Mesodermal cell (in vitro differentiated cells): ENCODE measurements around the gene DNAH11.

Experiments used
- H3K27ac ChIP-seq: 2 replicates; pipeline ENCODE4 v1.7.0; 2013; ENCODE audit warnings: mild to moderate bottlenecking, low read depth, low read length, moderate library complexity; ENCODE audit not compliant: severe bottlenecking
- H3K36me3 ChIP-seq: 2 replicates; pipeline ENCODE4 v1.7.1; 2013; ENCODE audit warnings: mild to moderate bottlenecking, low read length, moderate library complexity; ENCODE audit not compliant: control insufficient read depth, insufficient read depth
- H3K4me1 ChIP-seq: one replicate; pipeline ENCODE4 v1.7.1; 2013; ENCODE audit warnings: mild to moderate bottlenecking, low read length; ENCODE audit not compliant: insufficient read depth, control insufficient read depth, poor library complexity, severe bottlenecking
- H3K4me3 ChIP-seq: 2 replicates; pipeline ENCODE4 v1.7.0; 2013; ENCODE audit warnings: low read length, control low read depth, mild to moderate bottlenecking; ENCODE audit not compliant: insufficient read depth, poor library complexity, severe bottlenecking; ENCODE audit errors: extremely low read depth
- H3K9me3 ChIP-seq: 2 replicates; pipeline ENCODE4 v1.7.1; 2013; ENCODE audit warnings: mild to moderate bottlenecking, low read length, moderate library complexity; ENCODE audit not compliant: control insufficient read depth
- WGBS, 2 experiments: methylation state at CpG; one replicate each; pipeline ENCODE4 v1.1.5; 2013; ENCODE audit warnings: missing lambda C conversion rate in 2 of 2; ENCODE audit not compliant: insufficient coverage in 2 of 2; 5-methylcytosine and 5-hydroxymethylcytosine counted together

The DNAH11 gene

DNA sequence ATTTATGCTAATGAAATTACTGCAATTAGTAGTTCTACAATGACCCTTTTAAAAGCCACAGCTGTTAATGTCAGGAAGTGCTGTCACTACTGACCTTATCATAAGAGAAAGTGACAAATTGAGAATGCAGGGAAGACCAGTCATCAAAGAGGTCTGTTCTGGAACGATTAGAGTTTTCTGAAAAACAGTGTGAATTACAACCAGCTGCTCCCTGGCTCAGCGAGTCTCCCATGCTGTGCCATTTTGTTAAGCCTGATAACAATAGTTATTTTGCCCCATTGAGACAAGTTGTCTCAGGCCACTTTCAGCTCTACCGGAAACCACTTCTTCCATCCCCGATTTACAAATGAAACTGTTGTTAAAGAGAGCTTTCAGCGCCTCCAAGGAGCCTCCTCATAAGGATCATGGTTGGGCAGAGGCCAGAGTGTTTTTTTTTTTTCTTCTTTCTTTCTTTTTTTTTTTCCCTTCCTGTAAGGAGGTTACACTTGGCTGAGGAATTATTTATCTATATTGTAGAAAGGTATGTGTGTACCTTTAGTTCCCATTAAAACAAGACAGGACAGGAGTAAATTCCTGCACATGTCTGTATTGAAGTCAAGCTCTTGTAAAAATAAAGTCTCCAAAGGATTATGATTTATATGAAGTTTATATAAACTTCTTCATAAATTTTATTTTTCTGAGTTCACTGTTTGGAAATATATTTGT is 229.2 kb downstream of the DNAH11 start:
- Histone ChIP-seq H3K4me3 (no peak overlapping the region), H3K36me3 (no peaks in the 10 kb centered on the region), H3K27ac (peak overlapping the region; percentile 51), H3K9me3 (no peaks in the 10 kb centered on the region), H3K4me1 (peaks cover 4% of the 10 kb centered on the region)
- 0 to 6% methylated on average over 2 to 4 of the region's 5 CpGs for WGBS, 2 experiments

GRCh38 chr7:21773326-21773725 is 230.5 kb downstream of the DNAH11 start:
- H3K4me1 ChIP-seq, result peaks cover 4% of the 10 kb centered on the region
- WGBS, 2 experiments, result 80% methylated on average over 1 of the region's 3 CpGs; no CpG with 5 or more reads in 1 of the 2 experiments
- H3K36me3 ChIP-seq, result no peaks in the 10 kb centered on the region
- H3K9me3 ChIP-seq, result no peaks in the 10 kb centered on the region
- no peak overlapping the region for H3K27ac ChIP-seq
- no peak overlapping the region for H3K4me3 ChIP-seq

- no CpG with 5 or more reads among the region's 2 CpGs for WGBS, 2 experiments
- no peak overlapping the region for H3K4me3 ChIP-seq
- no peaks in the 10 kb centered on the region for H3K9me3 ChIP-seq
- no peak overlapping the region for H3K27ac ChIP-seq
- H3K36me3 ChIP-seq, result no peaks in the 10 kb centered on the region
- peaks cover 2% of the 10 kb centered on the region for H3K4me1 ChIP-seq
These were observed 235.1 kb downstream of the DNAH11 start for GRCh38 chr7:21777921-21778320.

DNA sequence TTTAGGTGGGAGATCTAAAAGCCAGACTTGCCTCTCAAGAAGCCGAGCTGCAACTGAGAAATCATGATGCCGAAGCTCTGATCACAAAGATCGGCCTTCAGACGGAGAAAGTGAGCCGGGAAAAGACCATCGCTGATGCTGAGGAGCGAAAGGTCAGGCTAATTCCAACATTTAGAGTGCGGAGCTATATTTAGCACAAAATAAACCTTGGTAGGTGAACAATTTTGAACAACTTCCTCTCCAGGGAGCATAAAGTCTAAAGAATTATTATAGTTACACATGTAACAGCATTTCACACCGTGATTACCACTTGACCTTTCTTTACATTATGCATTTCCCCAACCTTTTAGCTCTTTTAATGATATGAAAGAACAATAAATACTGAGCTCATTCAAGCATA is 236.1 kb downstream of the DNAH11 start:
- Histone ChIP-seq H3K4me1 (no peaks in the 10 kb centered on the region), H3K27ac (no peak overlapping the region), H3K36me3 (no peaks in the 10 kb centered on the region), H3K9me3 (no peaks in the 10 kb centered on the region), H3K4me3 (no peak overlapping the region)
- 93 to 94% methylated on average over 8 of the region's 9 CpGs for WGBS, 2 experiments

DNA sequence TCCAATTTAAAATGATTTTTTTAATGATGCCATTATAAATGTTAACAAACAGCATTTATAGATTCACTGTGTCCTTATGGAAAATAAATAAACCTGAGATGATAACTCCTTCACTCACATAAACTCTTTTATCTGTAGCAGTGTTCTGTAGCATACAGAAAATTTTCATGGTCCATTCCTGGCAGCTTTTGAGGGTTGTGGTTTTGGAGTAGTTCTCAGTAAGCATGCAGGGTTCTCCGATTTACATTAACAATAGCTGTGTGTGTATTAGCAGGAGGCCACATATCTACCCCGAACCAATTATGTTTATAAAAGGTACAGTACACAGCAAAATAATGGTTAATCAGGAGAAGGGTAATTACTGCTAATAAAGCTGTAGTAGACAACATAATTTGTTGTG is 240.2 kb downstream of the DNAH11 start:
- no peaks in the 10 kb centered on the region for H3K4me1 ChIP-seq
- H3K36me3 ChIP-seq, result no peaks in the 10 kb centered on the region
- WGBS, 2 experiments, result no CpG with 5 or more reads among the region's 2 CpGs

DNA sequence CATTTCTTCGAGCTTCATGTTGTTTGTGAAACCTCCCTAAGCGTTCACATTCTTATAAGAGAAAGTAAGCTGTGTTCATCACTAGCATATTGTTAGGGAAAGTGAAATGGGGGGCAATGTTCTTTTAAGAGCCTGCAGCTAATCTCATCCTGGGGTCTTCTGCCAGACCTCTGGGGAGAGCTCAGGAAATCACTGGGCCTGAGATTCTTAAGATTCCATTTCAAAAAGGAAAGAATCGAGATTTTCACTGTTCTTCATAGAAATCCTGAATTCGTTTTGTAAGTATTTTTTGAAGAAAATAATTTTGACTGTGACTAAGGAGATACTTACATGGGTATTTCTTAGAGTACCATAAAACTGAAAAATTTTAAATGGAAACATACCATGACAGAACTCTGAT is 242.2 kb downstream of the DNAH11 start:
- Histone ChIP-seq H3K27ac (no peak overlapping the region), H3K4me3 (no peak overlapping the region), H3K36me3 (no peaks in the 10 kb centered on the region), H3K4me1 (no peaks in the 10 kb centered on the region), H3K9me3 (no peaks in the 10 kb centered on the region)
- WGBS, 2 experiments, result 83 to 100% methylated on average over 1 to 2 of the region's 4 CpGs

More for the DNA sequence above, 240.2 kb downstream of the DNAH11 start:
- Histone ChIP-seq H3K9me3 (no peaks in the 10 kb centered on the region), H3K27ac (no peak overlapping the region), H3K4me3 (no peak overlapping the region)

- Histone ChIP-seq H3K9me3 (no peaks in the 10 kb centered on the region), H3K27ac (no peak overlapping the region), H3K4me3 (no peak overlapping the region), H3K36me3 (no peaks in the 10 kb centered on the region), H3K4me1 (no peaks in the 10 kb centered on the region)
- 67% methylated on average over 1 of the region's 1 CpG; no CpG with 5 or more reads in 1 of the 2 experiments for WGBS, 2 experiments
These were observed 263.0 kb downstream of the DNAH11 start for GRCh38 chr7:21805791-21806190.

DNA sequence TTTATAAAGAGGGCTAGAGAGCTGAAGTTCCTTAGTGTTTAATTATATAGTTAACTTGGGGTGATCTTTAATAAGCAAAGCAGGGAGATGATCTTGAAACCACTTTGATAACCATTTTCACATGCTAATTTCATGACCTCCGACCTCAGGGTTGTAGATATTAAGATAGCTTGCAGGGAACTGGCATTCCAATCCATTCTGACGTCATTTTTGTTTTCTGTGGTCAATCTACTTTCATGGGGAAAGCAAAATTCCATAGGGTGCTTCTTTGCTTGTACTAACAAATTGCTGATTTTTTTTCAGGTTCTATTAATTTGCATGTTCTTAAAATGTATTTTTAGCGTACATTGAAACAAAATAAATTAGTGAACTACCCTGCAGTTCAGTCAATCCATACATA is 263.5 kb downstream of the DNAH11 start:
- Histone ChIP-seq H3K4me3 (no peak overlapping the region), H3K4me1 (no peaks in the 10 kb centered on the region), H3K9me3 (no peaks in the 10 kb centered on the region), H3K36me3 (no peaks in the 10 kb centered on the region), H3K27ac (no peak overlapping the region)
- 83 to 100% methylated on average over 1 to 2 of the region's 3 CpGs for WGBS, 2 experiments

DNA sequence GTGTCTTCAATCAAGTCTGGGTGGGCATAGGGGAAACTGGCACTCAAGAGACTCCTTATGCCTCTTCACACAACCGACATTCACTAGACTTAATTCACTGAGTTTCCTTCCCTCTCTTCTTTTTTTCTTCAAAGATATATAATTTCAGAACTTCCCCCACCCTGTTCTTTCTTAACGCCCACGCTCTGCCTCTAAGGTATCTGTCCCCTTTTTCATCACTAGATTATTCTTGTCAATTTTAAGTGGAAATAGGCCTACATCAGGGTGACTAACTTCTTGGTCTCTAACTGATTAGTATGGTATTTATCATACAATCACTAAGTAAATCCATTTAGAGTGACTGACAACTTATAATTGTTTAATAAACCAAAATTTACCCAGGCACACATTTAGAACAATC is 276.2 kb downstream of the DNAH11 start:
- no peaks in the 10 kb centered on the region for H3K9me3 ChIP-seq
- H3K4me3 ChIP-seq, result no peak overlapping the region
- H3K27ac ChIP-seq, result no peak overlapping the region
- no peaks in the 10 kb centered on the region for H3K4me1 ChIP-seq
- H3K36me3 ChIP-seq, result no peaks in the 10 kb centered on the region
- 76 to 83% methylated on average over 1 of the region's 3 CpGs for WGBS, 2 experiments

DNA sequence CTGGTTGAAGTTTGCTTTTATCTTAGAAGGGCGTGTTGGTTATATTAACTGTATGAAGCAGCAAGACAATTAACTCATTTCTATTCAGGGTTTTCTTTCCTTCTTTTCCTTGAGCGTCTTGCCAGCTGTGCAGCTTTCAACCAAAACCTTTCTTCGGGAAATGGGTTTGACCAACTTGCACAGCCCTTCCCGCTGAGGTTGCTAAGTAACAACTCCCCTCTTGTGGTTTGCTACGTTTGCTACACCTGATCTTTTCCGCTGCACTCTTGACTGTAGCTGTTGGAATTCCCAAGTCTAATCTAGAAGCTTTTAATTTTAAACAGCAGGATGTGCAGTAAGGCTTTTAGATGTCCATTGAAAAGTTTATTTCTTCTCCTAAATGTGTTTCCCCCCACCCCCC is 286.0 kb downstream of the DNAH11 start:
- no peak overlapping the region for H3K4me3 ChIP-seq
- H3K36me3 ChIP-seq, result no peaks in the 10 kb centered on the region
- 72 to 77% methylated on average over 4 to 5 of the region's 6 CpGs for WGBS, 2 experiments

DNA sequence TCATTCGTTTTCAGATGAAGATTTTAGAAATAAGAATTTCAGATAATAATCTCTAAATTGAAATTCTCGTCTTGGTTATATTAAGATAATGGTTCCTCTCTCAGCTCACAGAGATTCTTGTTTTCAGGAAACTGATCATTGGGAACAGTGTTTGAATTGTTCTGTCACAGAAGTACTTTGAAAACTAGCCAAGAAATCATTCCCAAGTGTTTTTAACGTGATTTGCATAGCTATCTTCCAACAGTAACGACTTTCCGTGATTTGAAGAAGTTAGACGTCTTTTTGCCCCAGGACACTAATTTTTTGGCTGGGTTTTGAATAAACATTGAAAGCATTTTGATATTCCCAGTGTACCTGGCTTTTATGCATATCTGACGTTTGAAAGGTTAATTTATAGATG is 286.9 kb downstream of the DNAH11 start:
- no peak overlapping the region for H3K4me3 ChIP-seq
- H3K4me1 ChIP-seq, result no peaks in the 10 kb centered on the region
- no peaks in the 10 kb centered on the region for H3K9me3 ChIP-seq
- H3K27ac ChIP-seq, result no peak overlapping the region
- H3K36me3 ChIP-seq, result no peaks in the 10 kb centered on the region
- whole genome bisulfite sequencing, 2 experiments, result 93% methylated on average over 4 of the region's 7 CpGs; no CpG with 5 or more reads in 1 of the 2 experiments

More for the DNA sequence above, 286.0 kb downstream of the DNAH11 start:
- H3K4me1 ChIP-seq, result no peaks in the 10 kb centered on the region
- H3K9me3 ChIP-seq, result no peaks in the 10 kb centered on the region
- H3K27ac ChIP-seq, result no peak overlapping the region
